HepG2 (cell line): ENCODE data around the gene MYEOV. TPM values are rescaled to one million over a fixed set of nuclear protein-coding genes. Genes with fewer than 3 reads are reported as not detected.

Source experiments
- ATAC-seq: fragments of 200-7000 bp; cut with Tn5 transposase; 3 replicates; pipeline ENCODE4 v1.9.1; 2020; ENCODE audit warnings: mild to moderate bottlenecking, moderate library complexity
- BruUV-seq: library from RNA; stranded (reverse); fragments of 400-500 nt; replicated peaks from 2 replicates; lab custom pipeline; 2021; lab: Mats Ljungman, UMichigan
- CTCF ChIA-PET: fragments of 300-600 bp; formaldehyde crosslinking; extraction: SDS; loops from one replicate; lab custom pipeline; 2021; ENCODE audit warnings: low total read pairs, inconsistent platforms, low intra/inter-chr PET ratio; lab: Yijun Ruan, JAX
- POLR2A ChIA-PET: fragments of 350-600 bp; sonication (Branson Sonifier 250); formaldehyde crosslinking; loops from one replicate; lab custom pipeline; 2020; ENCODE audit warnings: antibody characterized with exemption, inconsistent platforms; lab: Yijun Ruan, JAX
- DNase-seq: peaks from one replicate; pipeline ENCODE4 v3.0.0-alpha.2; 2015; ENCODE audit warnings: low spot score
- FAIRE-seq: peaks from 3 replicates; lab custom pipeline; 2011; peaks lifted over from hg19 to GRCh38; lab: Jason Lieb, UNC
- H2AFZ ChIP-seq: one replicate; pipeline ENCODE4 v1.6.1; 2011; ENCODE audit warnings: low read length, inconsistent platforms
- H3K27ac ChIP-seq: fragments of 300-600 bp; 3 replicates; pipeline ENCODE4 v1.8.0; 2011; ENCODE audit warnings: mixed run types, mild to moderate bottlenecking, mixed read lengths, low read length, inconsistent platforms; ENCODE audit not compliant: insufficient read depth; ENCODE audit errors: extremely low read length
- H3K27me3 ChIP-seq, 2 experiments: fragments of 200-600 bp in 1 of 2; 2 replicates in 1 of 2; 3 replicates in 1 of 2; pipeline versions ENCODE4 v1.6.0 to v1.8.0; 2011; ENCODE audit warnings: low read length in 2 of 2, mild to moderate bottlenecking in 2 of 2, moderate library complexity in 2 of 2, inconsistent platforms in 1 of 2; ENCODE audit not compliant: insufficient read depth in 2 of 2, control insufficient read depth in 1 of 2
- H3K36me3 ChIP-seq, 2 experiments: fragments of 200-600 bp in 1 of 2; replicated peaks in 1 of 2; 2 replicates in 1 of 2; 3 replicates in 1 of 2; pipeline versions ENCODE4 v1.5.1 to v1.8.0; 2011; ENCODE audit warnings: low read length in 2 of 2, inconsistent platforms in 1 of 2; ENCODE audit not compliant: insufficient read depth in 2 of 2, control insufficient read depth in 1 of 2
- H3K4me1 ChIP-seq: 2 replicates; pipeline ENCODE4 v1.5.1; 2012; ENCODE audit warnings: low read length, inconsistent platforms; ENCODE audit not compliant: insufficient read depth
- H3K4me2 ChIP-seq: 2 replicates; pipeline ENCODE4 v1.6.0; 2011; ENCODE audit warnings: low read depth, low read length, inconsistent platforms
- H3K4me3 ChIP-seq, 3 experiments: fragments of 200-600 bp in 1 of 3; sonication (generic), shearing (Covaris generic) in 1 of 3; replicated peaks in 1 of 3; 2 replicates each; pipeline ENCODE4 v1.5.1; 2011 to 2016; ENCODE audit warnings: low read length in 3 of 3, inconsistent platforms in 2 of 3, low read depth in 2 of 3, mild to moderate bottlenecking in 2 of 3, control low read depth in 1 of 3, mixed read lengths in 1 of 3; ENCODE audit not compliant: insufficient read depth in 1 of 3
- H3K79me2 ChIP-seq: one replicate; pipeline ENCODE4 v1.6.1; 2011; ENCODE audit warnings: low read length, inconsistent platforms; ENCODE audit not compliant: insufficient read depth
- H3K9ac ChIP-seq: 2 replicates; pipeline ENCODE4 v1.6.0; 2011; ENCODE audit warnings: mild to moderate bottlenecking, low read depth, low read length, inconsistent platforms; ENCODE audit not compliant: insufficient read depth
- H3K9me3 ChIP-seq: 2 replicates; pipeline ENCODE4 v1.5.1; 2012; ENCODE audit warnings: mild to moderate bottlenecking, low read length
- H4K20me1 ChIP-seq: 2 replicates; pipeline ENCODE4 v1.6.0; 2011; ENCODE audit warnings: inconsistent platforms, mild to moderate bottlenecking, low read length, moderate library complexity; ENCODE audit not compliant: insufficient read depth
- ARID3A ChIP-seq: IDR thresholded peaks from 2 replicates; pipeline ENCODE4 v1.6.1; 2012; ENCODE audit warnings: low read depth, low read length, improper control_type of control experiment
- E2F2 ChIP-seq: sonication (generic); formaldehyde crosslinking; IDR thresholded peaks from 2 replicates; pipeline ENCODE4 v1.4.0; 2020; ENCODE audit warnings: missing genetic modification reagents, borderline replicate concordance
- LRRFIP1 ChIP-seq: sonication (generic); formaldehyde crosslinking; conservative IDR thresholded peaks from 2 replicates; pipeline ENCODE4 v1.4.0; 2020; ENCODE audit warnings: missing genetic modification reagents
- PAF1 ChIP-seq: IDR thresholded peaks from 2 replicates; pipeline ENCODE4 v1.6.1; 2016; ENCODE audit warnings: missing genetic modification reagents, missing compliant biosample characterization
- PHF20 ChIP-seq: sonication (generic); formaldehyde crosslinking; IDR thresholded peaks from 2 replicates; pipeline ENCODE4 v1.5.0; 2020; ENCODE audit warnings: mild to moderate bottlenecking, missing genetic modification reagents
- SIN3B ChIP-seq: fragments of 150-350 bp; IDR thresholded peaks from 2 replicates; pipeline ENCODE4 v1.6.1; 2014; ENCODE audit warnings: low read length
- SMC3 ChIP-seq: IDR thresholded peaks from 2 replicates; pipeline ENCODE4 v1.6.1; 2011; ENCODE audit warnings: low read length, improper control_type of control experiment
- SNAI1 ChIP-seq: sonication (generic); formaldehyde crosslinking; IDR thresholded peaks from 2 replicates; pipeline ENCODE4 v1.5.0; 2020; ENCODE audit warnings: mild to moderate bottlenecking, missing genetic modification reagents, borderline replicate concordance
- ZFAT ChIP-seq: sonication (generic); formaldehyde crosslinking; conservative IDR thresholded peaks from 2 replicates; pipeline ENCODE4 v1.8.1; 2023; ENCODE audit warnings: missing genetic modification reagents, inconsistent platforms
- ZKSCAN5 ChIP-seq: sonication (generic); formaldehyde crosslinking; IDR thresholded peaks from 2 replicates; pipeline ENCODE4 v1.5.1; 2020; ENCODE audit warnings: mild to moderate bottlenecking, missing genetic modification reagents
- ZNF124 ChIP-seq: sonication (generic); formaldehyde crosslinking; IDR thresholded peaks from 2 replicates; pipeline ENCODE4 v1.4.0; 2020; ENCODE audit warnings: missing genetic modification reagents
- ZNF251 ChIP-seq: sonication (generic); formaldehyde crosslinking; IDR thresholded peaks from 2 replicates; pipeline ENCODE4 v1.9.0; 2021; ENCODE audit warnings: mild to moderate bottlenecking, missing genetic modification reagents
- ZNF510 ChIP-seq: sonication (generic); formaldehyde crosslinking; IDR thresholded peaks from 2 replicates; pipeline ENCODE4 v1.4.0; 2020; ENCODE audit warnings: low read depth, mild to moderate bottlenecking, missing genetic modification reagents
- ZNF557 ChIP-seq: sonication (generic); formaldehyde crosslinking; IDR thresholded peaks from 2 replicates; pipeline ENCODE4 v1.4.0; 2020; ENCODE audit warnings: missing genetic modification reagents
- ZNF761 ChIP-seq: sonication (generic); formaldehyde crosslinking; conservative IDR thresholded peaks from 2 replicates; pipeline ENCODE4 v1.4.0; 2020; ENCODE audit warnings: mild to moderate bottlenecking, missing genetic modification reagents
- WGBS: methylation state at CpG from one replicate; pipeline ENCODE4 v1.1.6; 2017; ENCODE audit warnings: low lambda C conversion rate; 5-methylcytosine and 5-hydroxymethylcytosine counted together
- in situ Hi-C: cut with HindIII; loops from 2 replicates; pipeline ENCODE4 v1.10.0; 2017; ENCODE audit warnings: low pct_unique_long_range_greater_than_20kb; ENCODE audit not compliant: extremely low pct_ligation_motif_present
- intact Hi-C: fragments of 100-400 bp; cut with micrococcal nuclease; formaldehyde crosslinking; loops from one replicate; pipeline ENCODE4 v1.10.0; 2022; ENCODE audit not compliant: unreplicated experiment
- polyA plus RNA-seq, 8 experiments: library from polyadenylated mRNA; depleted of rRNA in 3 of 8; stranded (reverse) in 7 of 8; unstranded in 1 of 8; fragments of >200 nt; fragmentation: Illumina TruSeq in 4 of 8; extraction: Trizol in 4 of 8; gene quantifications; 2 replicates each; pipeline versions ENCODE4 v1.2.1 to v1.2.3, GENCODE V29; 2011 to 2016; ENCODE audit warnings: low read depth in 4 of 8, missing spikeins in 1 of 8, mixed read lengths in 1 of 8; ENCODE audit not compliant: insufficient read depth in 1 of 8
- total RNA-seq, 5 experiments: library from RNA; depleted of rRNA; stranded (reverse); fragments of >200 nt; fragmentation: Illumina TruSeq; extraction: Trizol; gene quantifications; 2 replicates each; pipeline ENCODE4 v1.2.3, GENCODE V29; 2016; ENCODE audit warnings: low read depth in 1 of 5

Gene MYEOV
- total and polyA plus RNA-seq, 2 of the 13 experiments (the other 11 are each of a cell fraction or from before 2014, with no cell fraction given), result 0.33 to 1.8 TPM

GRCh38 chr11:69333149-69333710 lies 39.3 kb downstream of the MYEOV start:
- intact Hi-C loops, result no loop called here
- Histone ChIP-seq H3K4me3 (no peak overlapping the region), H3K9me3 (no peaks in the 10 kb centered on the region), H4K20me1 (no peaks in the 10 kb centered on the region), H3K79me2 (no peaks in the 10 kb centered on the region), H3K4me1 (peaks cover 11% of the 10 kb centered on the region), H2AFZ (no peak overlapping the region), H3K36me3 (no peaks in the 10 kb centered on the region), H3K9ac (no peak overlapping the region), H3K27ac (no peak overlapping the region), H3K4me2 (no peak overlapping the region), H3K27me3 (peaks cover 0 to 5% of the 10 kb centered on the region in 2 experiments; a peak in 2 of 5 replicates)
- TF ChIP-seq SIN3B, result no peak
- no peak for TF ChIP-seq ZNF557 (CRISPR knock-in tag)
- TF ChIP-seq ZNF251 (CRISPR knock-in tag), result no peak
- no peak for TF ChIP-seq ZNF124 (CRISPR knock-in tag)
- TF ChIP-seq ZNF761 (CRISPR knock-in tag), result no peak
- TF ChIP-seq E2F2 (CRISPR knock-in tag), result no peak
- ChIA-PET CTCF (no interaction called here), POLR2A (no interaction called here)
- no TSS peak for BruUV-seq
- 0% methylated on average over 1 of the region's 2 CpGs for WGBS
- no peak for DNase-seq
- FAIRE-seq, result no peak
- no peak for ATAC-seq
- in situ Hi-C loops, result no loop called here

GRCh38 chr11:69333879-69334278 lies 39.9 kb downstream of the MYEOV start:
- H3K9ac ChIP-seq, result no peak overlapping the region
- BruUV-seq, result no TSS peak
- no peaks in the 10 kb centered on the region for H3K79me2 ChIP-seq
- no peak overlapping the region for H3K4me3 ChIP-seq
- no peak overlapping the region for H2AFZ ChIP-seq
- no peak for FAIRE-seq
- H3K9me3 ChIP-seq, result no peaks in the 10 kb centered on the region
- peaks cover 0 to 5% of the 10 kb centered on the region in 2 experiments; a peak in 2 of 5 replicates for H3K27me3 ChIP-seq
- WGBS, result 6% methylated on average over 2 of the region's 2 CpGs
- POLR2A ChIA-PET, result no interaction called here
- H3K36me3 ChIP-seq, result no peaks in the 10 kb centered on the region
- H3K4me1 ChIP-seq, result peaks cover 11% of the 10 kb centered on the region
- CTCF ChIA-PET, result no interaction called here
- no peak overlapping the region for H3K4me2 ChIP-seq
- intact Hi-C loops (no loop called here), in situ Hi-C loops (no loop called here)
- H4K20me1 ChIP-seq, result no peaks in the 10 kb centered on the region
- ATAC-seq, result no peak
- no peak for DNase-seq
- no peak overlapping the region for H3K27ac ChIP-seq
- no peak for TF ChIP-seq PAF1
- no peak for TF ChIP-seq SMC3
- TF ChIP-seq ZNF510 (CRISPR knock-in tag), result no peak
- no peak for TF ChIP-seq PHF20 (CRISPR knock-in tag)
- no peak for TF ChIP-seq ZKSCAN5 (CRISPR knock-in tag)
- no peak for TF ChIP-seq ARID3A
- TF ChIP-seq ZFAT, result no peak
- TF ChIP-seq SNAI1 (CRISPR knock-in tag), result no peak
- TF ChIP-seq LRRFIP1 (CRISPR knock-in tag), result no peak
